Left forelimb (tissue), 1 donor: ENCODE data around the gene MRPL58.
"Not testable (repeated sequence)": the region's sequence is repeated elsewhere in the genome, so short reads cannot be mapped to it uniquely, and the experiment has no call there.

Source experiments
- DNase-seq: peaks from one replicate; pipeline ENCODE4 v3.0.0-alpha.2; 2018; ENCODE audit warnings: low spot score

MRPL58 gene

DNA sequence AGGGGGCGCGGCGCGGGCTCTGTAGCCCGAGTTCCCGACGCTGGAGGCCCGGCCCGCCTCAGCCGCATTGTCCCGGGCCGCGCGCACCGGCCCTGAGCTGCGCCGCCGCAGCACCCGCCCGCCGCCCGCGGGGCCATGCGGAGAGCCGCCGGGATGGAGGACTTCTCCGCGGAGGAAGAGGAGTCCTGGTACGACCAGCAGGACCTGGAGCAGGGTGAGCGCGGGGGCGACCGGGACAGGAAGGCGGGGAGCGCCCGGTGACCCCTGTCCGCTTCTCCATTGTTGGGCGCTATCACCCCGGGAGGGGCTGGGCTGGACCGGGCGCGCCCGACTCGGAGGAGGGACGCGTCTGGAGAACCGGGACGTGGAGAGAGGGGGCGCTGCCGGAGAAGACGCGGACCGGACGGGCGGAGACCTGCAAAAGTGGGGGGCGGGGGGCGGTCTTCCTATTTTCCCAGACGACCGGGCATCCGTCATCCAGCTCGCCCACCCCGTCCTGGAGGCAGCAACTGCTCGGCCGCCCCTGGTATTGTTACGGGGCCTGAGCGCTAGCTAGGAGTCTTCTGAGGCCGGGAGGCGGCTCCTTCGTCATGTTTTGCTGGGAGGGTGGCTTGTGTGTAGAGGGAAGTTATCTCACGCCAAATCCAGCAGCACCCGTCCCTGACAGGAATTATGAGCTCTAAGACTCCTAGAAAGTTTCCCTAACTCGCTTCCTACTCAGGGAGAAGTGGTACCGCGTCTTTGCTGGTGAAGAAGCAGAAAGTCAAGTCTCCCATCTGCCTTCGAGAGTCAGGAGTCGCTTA is 24.4 kb upstream of the MRPL58 start:
- DNase-seq: peak; percentile 92

DNA sequence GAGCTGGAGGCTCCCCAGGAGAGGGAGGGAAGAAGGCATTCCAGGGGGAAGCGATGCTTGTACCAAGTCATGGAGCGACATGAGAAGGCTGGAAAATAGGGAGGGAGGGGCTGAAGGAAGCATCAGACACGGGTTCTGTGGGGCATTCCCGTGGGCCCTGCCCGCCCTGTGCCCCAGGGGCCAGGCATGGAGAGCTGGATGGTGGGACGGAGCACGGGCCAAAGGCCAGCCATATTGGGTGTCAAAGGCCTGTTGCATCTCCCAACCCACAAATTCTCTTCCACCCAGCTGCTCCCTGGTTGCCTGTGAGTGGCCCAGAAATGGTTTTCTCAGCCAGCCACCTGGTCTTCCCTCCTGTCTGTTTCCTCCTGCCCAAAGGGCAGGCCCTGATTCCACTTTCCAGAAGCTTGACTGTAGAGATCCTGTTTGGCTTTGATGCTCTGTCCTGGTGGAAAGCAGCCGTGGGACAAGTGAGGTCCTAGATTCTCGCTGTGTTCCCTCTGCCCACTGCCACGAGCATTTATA is 21.8 kb upstream of the MRPL58 start:
- DNase-seq: no peak

DNA sequence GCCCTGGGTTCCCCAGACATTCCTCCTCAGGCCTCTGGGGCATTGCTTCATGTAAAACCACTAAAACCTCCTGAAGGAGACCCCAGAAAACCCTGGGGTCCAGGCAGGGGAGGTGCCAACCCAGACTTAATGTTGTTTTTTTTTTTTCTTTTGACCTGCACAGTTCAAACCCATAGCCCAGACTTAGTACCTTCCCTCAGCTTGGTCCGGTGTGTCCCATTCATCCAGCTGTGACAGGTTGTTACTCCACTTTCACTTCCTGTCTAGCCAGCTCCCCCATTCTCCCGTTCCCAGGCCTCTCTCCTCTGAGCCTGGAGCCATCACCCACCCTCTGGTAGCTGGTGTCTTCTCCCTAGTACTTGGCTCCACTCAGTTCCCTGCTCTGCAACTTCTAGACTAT is 20.2 kb upstream of the MRPL58 start:
- no peak for DNase-seq

DNA sequence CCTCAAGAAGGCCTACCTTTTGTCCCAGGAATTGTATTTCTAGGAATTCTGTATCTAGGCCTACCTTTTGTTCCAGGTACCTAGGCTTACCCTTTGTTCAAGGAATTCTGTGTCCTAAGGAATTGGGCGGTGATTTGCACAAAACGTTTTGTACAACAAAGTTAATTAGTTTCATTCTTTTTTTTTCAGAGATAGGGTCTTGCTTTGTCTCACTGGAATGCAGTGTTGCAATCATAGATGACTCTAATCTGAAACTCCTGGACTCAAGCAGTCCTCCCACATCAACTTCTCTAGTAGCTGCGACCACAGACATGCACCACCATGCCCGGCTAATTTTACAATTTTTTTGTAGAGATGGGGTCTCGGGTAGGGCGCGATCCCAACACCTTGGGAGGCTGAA is 18.0 kb upstream of the MRPL58 start:
- no peak for DNase-seq

DNA sequence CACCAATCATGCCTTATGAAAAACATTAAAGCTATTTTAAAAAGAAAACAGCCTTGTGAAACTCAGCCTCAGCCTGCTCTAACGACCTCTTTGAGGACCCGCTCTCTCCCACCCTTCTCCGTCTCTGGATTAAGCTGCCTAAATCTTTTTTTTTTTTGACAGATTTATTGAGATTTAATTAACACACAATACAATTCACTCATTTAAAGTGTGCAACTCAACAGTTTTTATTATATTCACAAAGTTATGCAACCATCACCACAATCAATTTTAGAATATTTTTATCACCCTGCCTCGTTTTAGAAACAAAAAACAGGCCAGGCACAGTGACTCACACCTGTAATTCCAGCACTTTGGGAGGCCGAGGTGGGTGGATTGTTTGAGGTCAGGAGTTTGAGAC is 16.6 kb upstream of the MRPL58 start:
- no peak for DNase-seq

DNA sequence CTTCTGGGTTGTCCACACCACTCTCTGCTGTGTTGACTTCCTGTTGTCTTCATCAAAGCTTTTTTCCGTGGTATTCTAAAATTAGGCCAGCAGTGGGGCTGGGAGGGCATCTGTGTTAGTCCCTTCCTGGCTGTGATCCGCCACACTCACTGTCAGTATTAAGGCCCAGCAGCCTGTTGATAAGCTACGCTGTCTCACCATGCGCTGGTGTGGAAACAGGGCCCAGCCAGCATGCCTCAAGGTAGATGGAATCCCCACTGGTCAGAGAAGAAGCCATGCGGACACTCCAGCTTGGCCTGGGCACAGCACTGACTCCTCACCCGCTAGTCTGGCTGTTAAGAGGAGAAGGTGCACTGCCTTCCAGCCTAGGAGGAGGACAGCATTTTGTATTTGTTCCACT is 13.7 kb upstream of the MRPL58 start:
- no peak for DNase-seq

DNA sequence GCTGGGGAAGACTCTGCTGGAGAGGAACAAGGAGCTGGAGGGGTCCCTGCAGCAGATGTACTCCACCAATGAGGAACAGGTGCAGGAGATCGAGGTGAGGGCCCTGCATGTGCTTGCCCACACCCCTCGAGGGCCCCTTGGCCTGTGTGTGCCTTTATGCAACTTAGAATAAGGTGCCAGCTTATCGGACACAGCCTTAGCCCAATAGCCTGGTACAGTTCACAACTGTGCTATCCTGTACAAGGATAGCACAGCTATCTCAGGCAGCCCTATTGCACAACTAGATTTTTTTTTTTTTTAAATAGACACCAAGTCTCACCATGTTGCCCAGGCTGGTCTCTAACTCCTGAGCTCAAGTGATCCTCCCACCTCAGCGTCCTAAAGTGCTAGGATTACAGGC is 12.9 kb upstream of the MRPL58 start:
- no peak for DNase-seq

DNA sequence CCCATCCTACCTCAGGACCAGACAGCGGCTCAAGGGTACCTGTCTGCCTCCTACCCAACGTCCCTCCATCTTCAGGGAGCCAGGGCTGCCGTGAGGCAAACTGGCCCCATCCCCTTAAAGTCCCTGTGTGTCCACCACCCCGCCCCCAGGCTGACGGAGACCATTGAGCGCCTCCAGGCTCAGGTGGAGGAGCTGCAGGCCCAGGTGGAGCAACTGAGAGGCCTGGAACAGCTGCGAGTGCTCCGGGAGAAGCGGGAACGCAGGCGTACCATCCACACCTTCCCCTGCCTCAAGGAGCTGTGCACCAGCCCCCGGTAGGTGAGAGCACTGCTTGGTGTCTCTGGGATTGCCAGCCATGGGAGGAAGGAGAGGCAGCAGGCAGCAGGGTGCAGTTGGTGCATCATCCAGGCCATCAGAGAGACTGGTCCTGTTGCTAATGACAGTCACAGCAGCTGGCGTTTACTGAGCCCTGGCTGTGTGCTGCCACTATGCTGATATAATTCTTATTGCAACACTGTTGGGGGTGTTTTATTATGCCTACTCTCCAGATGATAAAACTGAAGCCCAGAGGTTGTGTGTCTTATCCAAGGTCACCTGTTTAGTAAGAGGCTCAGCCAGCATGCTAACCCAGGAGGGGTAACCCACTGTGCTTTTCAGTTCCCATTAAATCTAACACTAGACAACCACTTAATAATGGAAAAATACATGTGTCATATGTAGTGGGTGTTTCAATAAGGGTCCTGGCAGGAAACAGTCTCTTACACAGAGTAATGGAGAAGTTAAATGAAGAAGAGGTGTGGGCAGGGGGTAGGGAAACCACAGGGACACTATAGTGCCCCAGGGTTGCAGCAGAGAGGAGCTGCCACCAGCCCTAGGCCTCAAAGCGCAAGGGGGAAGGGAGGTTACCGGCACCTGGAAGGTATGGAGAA is 10.3 kb upstream of the MRPL58 start:
- DNase-seq: no peak

DNA sequence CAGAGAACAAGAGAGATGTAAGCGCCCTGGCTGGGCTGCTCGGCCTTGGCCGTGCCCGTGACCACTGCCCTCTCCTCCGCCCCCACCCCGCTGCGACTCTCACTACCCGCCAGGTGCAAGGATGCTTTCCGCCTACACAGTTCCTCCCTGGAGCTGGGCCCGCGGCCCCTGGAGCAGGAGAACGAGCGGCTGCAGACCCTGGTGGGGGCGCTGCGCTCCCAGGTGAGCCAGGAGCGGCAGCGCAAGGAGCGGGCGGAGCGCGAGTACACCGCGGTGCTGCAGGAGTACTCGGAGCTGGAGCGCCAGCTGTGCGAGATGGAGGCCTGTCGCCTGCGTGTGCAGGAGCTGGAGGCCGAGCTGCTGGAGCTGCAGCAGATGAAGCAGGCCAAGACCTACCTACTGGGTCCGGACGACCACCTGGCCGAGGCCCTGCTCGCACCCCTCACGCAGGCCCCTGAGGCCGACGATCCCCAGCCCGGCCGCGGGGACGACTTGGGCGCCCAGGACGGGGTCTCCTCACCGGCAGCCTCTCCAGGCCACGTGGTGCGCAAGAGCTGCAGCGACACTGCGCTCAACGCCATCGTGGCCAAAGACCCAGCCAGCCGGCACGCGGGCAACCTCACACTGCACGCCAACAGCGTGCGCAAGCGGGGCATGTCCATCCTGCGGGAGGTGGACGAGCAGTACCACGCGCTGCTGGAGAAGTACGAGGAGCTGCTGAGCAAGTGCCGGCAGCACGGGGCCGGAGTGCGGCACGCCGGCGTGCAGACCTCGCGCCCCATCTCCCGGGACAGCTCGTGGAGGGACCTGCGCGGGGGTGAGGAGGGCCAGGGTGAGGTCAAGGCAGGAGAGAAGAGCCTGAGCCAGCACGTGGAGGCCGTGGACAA is 9.2 kb upstream of the MRPL58 start:
- DNase-seq: no peak

DNA sequence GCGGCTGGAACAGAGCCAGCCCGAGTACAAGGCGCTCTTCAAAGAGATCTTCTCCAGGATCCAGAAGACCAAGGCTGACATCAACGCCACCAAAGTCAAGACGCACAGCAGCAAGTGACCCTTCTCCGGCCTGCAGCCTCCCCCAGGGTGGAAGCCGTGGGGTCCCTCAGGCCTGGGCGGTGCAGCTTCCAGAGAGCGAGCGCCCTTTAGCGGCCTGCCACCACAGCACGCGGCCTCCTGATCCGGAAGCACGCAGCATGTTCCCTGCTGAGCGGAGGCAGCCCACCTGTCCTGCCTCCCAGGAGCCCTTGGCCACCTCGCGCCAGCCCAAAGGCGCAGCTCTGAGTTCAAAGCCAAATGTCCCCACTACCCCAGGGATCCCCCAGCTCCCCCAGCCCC is 8.5 kb upstream of the MRPL58 start:
- DNase-seq: no peak

DNA sequence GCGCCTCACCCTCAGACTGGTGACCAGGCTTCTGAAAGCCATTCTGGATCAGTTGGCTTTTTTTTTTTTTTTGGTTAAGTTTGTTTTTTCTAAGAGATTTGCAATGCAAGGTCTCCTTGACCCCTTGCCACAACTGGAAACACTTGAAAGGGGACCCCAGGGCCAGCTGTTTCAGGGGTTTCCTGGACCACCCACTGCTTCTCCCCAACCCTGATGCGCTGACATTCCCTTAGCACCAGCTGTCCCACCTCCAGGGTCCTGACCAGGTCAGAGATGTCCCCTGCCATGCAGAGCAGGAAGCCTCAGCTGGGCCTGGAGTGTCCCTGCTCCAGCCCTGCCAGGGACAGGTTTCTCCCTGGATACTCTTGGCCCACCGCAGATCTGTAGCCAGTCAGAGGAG is 8.1 kb upstream of the MRPL58 start:
- no peak for DNase-seq

DNA sequence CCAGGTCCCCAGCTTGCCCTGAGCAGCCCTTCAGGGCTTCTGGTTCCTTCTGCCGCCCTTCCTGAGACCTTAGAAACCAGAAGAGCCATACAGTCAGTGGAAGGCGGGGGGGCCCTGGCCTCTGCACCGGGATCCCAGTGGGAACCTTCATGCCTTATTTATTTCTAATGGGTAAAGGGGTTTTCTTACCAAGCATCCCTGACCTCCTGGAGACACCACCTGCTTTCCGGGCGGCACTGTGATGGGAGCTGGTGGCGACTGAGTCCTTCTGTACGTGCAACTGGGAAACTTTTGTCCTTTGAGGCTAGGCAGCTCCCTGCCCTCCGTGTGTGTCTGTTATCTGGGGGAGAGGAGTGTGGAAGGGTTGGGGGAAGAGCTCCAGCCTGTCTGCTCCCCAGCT is 7.2 kb upstream of the MRPL58 start:
- DNase-seq: no peak

DNA sequence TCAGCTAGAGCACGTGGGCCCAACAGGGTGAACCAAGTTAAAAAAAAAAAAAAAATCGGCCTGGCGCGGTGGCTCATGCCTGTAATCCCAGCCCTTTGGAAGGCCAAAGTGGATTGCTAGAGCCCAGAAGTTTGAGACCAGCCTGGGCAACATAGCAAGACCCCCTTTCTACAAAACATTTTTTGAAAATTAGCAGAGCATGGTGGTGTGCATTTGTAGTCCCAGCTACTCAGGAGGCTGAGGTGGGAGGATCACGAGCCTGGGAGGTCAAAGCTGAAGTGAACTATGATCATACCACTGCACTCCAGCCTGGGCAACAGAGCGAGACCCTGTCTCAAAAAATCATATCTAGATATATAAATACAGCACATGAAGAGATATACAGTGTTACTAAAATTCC is 6.4 kb upstream of the MRPL58 start:
- not testable (repeated sequence) for DNase-seq

DNA sequence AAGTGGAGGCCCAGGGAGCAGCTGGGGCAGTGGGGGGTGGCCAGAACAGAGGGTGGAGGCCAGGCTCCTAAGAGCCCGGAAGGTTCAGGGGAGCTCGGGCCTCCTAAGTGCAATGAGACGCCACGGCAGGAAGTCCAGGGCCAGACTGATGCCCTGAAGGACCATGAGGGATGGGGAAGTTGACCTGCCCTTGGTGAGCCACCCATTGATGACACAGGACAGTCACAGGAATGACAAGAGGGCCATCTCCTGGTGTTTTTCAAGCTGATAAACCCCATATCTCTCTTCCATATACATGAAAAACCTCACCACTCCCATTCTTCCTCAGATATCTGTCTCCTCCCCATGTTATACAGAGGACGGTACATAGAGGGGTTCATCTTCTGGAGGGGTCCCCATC is 5.8 kb upstream of the MRPL58 start:
- DNase-seq: no peak

DNA sequence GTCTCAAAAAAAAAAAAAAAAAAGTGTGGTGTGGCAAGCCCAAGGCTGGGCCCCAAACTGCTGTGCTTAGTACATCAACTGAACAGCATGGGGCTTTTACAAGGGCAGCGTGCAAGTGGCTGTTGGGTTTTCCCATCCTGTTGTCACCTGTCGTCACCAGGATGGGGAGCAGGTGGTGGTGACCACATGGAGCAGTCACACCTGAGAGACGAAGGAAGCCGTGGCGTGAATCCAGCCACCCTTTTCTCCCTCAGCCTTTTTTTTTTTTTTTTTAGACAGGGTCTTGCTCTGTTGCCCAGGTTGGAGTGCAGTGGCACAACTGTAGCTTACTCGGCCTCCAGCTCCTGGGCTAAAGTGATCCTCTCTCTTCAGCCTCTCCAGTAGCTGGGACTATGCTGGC is 4.1 kb upstream of the MRPL58 start:
- no peak for DNase-seq

DNA sequence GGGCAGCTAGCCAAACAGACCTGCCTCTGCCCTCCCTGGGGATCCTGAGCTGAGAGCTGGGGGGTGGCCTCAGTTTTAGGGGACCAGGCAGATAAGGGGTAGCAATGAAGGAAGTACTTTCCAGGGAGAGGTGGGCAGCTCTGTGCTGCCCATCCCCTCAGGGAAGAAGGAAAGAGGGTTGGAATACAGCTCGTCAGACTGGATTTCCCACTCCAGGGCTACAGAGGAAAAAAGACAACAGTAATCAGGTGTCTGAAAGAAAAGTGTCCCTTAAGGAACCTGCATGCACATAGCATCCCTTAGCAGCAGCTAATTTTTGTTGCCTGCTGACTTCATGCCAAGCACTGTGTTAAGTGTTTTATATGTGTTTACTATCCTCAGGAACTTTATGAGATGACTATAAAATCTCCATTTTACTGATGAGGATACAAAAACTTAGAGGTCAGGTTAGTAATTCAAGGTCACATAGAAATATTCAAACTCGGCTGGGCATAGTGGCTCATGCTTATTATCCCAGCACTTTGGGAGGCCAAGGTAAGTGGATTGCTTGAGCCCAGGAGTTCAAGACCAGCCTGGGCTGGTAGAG is 3.2 kb upstream of the MRPL58 start:
- DNase-seq: no peak

DNA sequence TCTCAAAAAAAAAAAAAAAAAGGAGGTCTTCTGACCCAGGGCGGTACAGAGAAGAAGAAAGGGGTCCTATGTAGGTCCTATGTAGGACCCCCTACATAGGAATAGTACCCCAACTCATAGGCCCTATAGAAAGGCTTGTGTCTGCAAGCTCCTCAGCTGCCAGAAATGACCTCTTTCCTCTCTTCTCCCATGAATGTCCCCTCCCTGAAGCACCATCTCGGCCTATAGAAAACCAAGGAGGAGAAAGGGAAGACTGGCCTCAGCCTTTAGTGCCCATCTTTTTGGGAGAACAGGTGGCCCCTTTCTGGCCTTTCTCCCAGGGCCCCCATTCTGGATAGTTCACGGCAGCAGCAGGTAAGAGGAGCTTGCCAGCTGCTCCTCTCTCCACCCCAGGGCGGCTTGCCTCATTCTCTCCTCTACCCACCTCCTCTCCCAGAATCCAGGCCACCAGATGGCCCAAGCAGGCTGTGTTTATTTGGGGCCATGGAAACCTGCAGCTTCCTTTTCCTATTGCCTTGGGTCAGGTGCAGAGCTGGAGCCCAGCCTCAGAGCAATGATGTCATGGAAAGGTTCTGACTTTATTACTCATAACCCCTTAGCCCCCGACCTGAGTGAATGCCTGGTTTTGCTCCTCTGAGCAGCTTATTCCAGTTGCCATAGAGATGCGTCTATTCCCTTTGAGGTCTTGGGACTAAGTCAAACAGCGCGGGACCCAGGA is 1.6 kb upstream of the MRPL58 start:
- peak; percentile 76 for DNase-seq

DNA sequence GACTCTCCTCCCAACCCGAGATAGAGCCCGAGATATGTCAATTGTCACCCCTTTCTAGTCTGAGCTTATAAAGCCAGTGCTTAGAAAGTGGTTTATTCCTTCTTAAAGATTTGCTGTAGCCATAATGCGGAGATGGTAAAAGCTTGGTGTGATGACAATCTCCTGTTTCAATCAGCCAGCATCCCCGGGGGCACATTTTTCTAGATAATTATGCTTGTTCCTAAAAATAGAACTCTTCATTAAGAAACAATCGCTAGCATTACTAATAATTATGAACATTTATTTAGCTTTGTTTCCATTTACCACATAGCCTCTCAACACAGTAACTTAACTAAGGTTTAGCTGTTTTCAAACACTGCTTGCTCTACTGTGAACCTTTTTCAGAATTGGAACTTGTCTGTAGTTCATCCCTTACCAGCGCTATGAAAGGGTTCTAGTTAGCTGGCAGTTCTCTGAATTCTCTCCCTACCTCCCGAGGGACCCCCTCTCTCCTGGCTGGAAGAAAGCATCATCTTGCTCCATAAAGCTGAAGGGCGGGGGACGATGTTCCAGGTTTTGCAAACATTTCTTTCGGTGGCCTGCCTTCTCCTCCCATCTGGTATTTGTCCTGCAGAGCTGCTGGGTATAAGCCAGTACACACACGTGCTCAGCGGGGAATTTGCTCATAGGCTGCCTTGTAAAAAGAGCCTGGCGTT is 922 bp upstream of the MRPL58 start:
- peak; percentile 82 for DNase-seq

DNA sequence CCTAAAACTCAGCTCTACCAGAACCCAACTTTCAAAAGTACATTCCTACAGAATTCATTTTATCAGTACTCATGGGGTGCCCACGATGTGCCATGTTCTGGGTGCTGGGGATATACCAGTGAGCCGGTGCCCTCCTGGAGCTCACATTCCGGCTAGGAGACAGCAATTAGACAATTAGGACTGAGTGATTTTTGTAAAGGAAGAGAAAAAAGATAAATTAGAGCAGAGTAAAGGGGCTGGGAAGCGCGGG is 449 bp upstream of the MRPL58 start:
- no peak for DNase-seq

DNA sequence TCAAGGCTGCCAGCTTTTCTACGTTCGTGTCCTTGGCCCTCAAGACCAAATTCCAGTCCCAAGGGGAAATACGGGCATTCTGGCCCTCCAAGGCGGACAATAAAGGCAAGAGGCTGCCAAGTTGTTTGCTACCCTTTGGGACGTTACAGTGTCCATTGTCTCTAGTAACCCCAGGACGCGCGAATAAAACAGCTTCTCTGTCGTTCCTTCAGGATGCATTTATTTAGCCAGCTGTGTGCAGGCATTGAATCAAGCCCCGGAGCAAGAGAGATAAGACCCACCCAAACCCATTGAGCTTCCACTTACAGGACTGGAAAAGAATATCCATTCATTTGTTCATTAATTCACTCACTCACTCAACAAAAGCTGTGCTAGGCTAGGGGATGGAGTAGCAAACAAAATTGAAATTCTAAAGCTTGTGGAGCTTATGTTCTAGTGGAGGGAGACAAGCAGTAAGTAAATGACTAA is 656 bp downstream of the MRPL58 start:
- no peak for DNase-seq

DNA sequence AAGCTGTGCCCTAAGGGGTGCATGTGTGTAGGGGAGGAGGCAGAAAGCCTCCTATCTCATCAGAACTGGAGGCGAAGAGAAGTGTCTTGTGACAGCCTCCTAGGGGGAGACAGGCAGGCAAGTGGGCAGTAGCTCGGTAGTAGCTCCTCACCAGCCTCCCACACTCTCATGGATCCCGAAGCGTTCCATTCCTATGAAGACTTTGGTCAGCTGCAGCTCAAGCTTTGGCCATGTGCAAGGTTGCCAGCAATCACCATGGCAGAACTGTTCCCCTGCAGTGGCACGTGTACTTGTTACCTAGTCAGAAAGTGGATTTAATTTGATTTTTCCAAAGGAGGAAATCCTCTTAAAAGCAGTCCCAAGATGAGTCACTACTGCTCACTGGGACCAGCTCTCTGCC is 6.7 kb downstream of the MRPL58 start:
- no peak for DNase-seq
